ENCODE results near the gene PHEX. TPM values are rescaled to one million over a fixed set of nuclear protein-coding genes. Genes with fewer than 3 reads are reported as not detected.
A peak's percentile ranks its signal among the peaks of the same experiment; 100 is the strongest.

The PHEX gene
- total and polyA plus RNA-seq, 3 experiments from 2014 or later, result 0.36 to 20.8 (median 20.1) TPM

DNA sequence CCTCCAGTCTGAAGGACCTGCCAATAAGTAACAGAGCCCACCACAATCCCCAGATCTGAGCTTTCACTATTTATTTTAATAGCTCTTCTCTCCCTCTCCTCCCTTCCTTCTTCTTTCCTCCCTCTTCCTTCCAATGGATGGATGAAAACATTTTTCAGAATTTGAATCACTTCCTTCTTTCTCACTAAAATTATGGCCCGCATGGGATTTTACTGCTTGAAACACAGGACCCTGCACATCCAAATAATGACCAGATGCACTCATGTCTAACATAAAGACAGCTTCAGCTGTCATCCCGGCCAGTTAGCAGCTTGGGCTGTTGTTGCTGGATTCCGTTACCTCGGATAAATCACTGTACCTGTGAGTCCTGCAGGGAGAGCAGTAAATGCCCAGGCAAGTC, 5.4 kb upstream of the PHEX start:
- H3K36me3 Mint-ChIP-seq, result no peaks in the 10 kb centered on the region
- Histone ChIP-seq H3K27ac (ENCODE audit: low read depth, low read length) (no peak overlapping the region), H3K9me3 (ENCODE audit: low read length) (no peaks in the 10 kb centered on the region), H3K4me1 (ENCODE audit: insufficient read depth, low read length) (no peaks in the 10 kb centered on the region), H3K4me3 (ENCODE audit: low read length) (no peak overlapping the region), H3K27me3 (ENCODE audit: insufficient read depth, low read length, poor library complexity, severe bottlenecking) (no peaks in the 10 kb centered on the region), H3K36me3 (ENCODE audit: insufficient read depth, low read length) (no peaks in the 10 kb centered on the region)
- CTCF ChIA-PET, result no interaction called here
- DNase-seq, result no peak
- H3K27ac Mint-ChIP-seq, result no peak overlapping the region
- peaks cover 0 to 8% of the 10 kb centered on the region in 2 donors for H3K27me3 Mint-ChIP-seq
- H3K4me1 Mint-ChIP-seq, result no peaks in the 10 kb centered on the region
- H3K9me3 Mint-ChIP-seq, result peaks cover 0 to 2% (median 0%) of the 10 kb centered on the region in 5 donors
- POLR2A ChIA-PET, result no interaction called here
- no peak overlapping the region for H3K4me3 Mint-ChIP-seq

DNA sequence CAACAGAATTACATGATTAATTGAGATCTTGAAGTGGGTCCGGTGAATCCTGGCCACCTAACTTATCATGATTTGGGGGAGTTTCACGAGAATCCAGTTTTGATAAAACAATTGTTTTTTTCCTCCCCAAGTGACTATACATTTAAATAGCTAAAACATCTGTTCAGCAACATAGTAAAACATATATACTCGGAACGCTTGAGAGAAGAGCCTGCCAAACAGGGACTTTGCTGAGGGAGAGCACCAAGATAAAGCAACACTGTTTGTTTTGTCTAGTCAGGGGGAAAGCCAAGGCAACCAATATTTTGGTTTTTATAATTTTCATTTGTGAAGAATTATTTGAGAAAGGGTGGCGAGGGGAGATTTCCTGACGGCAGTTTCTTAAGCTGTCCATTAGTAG, 381 bp downstream of the PHEX start:
- Mint-ChIP-seq H3K4me3 (peak overlapping the region in 1 of 7 donors; percentile 6), H3K4me1 (no peaks in the 10 kb centered on the region)
- POLR2A ChIA-PET, result no interaction called here

GRCh38 chrX:22033818-22034217, 1.7 kb downstream of the PHEX start:
- POLR2A ChIA-PET, result no interaction called here
- Mint-ChIP-seq H3K4me3 (no peak overlapping the region), H3K36me3 (peaks cover 0 to 3% (median 0%) of the 10 kb centered on the region in 3 donors), H3K27me3 (peaks cover 2% of the 10 kb centered on the region in 2 donors), H3K4me1 (peaks cover 0 to 5% (median 4%) of the 10 kb centered on the region in 3 donors), H3K27ac (no peak overlapping the region), H3K9me3 (no peaks in the 10 kb centered on the region)
- H3K4me1 ChIP-seq (ENCODE audit: insufficient read depth, low read length), result no peaks in the 10 kb centered on the region
- H3K9me3 ChIP-seq (ENCODE audit: low read length), result no peaks in the 10 kb centered on the region
- H3K36me3 ChIP-seq (ENCODE audit: insufficient read depth, low read length), result no peaks in the 10 kb centered on the region
- no peak overlapping the region for H3K27ac ChIP-seq (ENCODE audit: low read depth, low read length)
- no peak overlapping the region for H3K4me3 ChIP-seq (ENCODE audit: low read length)
- no peak for DNase-seq
- no peaks in the 10 kb centered on the region for H3K27me3 ChIP-seq (ENCODE audit: insufficient read depth, low read length, poor library complexity, severe bottlenecking)
- CTCF ChIA-PET, result no interaction called here

More for the DNA sequence above, 381 bp downstream of the PHEX start:
- Histone ChIP-seq H3K27me3 (ENCODE audit: insufficient read depth, low read length, poor library complexity, severe bottlenecking) (no peaks in the 10 kb centered on the region), H3K4me3 (ENCODE audit: low read length) (no peak overlapping the region), H3K9me3 (ENCODE audit: low read length) (no peaks in the 10 kb centered on the region), H3K36me3 (ENCODE audit: insufficient read depth, low read length) (no peaks in the 10 kb centered on the region), H3K4me1 (ENCODE audit: insufficient read depth, low read length) (no peaks in the 10 kb centered on the region), H3K27ac (ENCODE audit: low read depth, low read length) (no peak overlapping the region)
- Mint-ChIP-seq H3K36me3 (peaks cover 0 to 3% (median 0%) of the 10 kb centered on the region in 3 donors), H3K27me3 (peaks cover 2 to 4% of the 10 kb centered on the region in 2 donors), H3K9me3 (no peaks in the 10 kb centered on the region), H3K27ac (no peak overlapping the region)
- DNase-seq, result no peak
- CTCF ChIA-PET, result no interaction called here

GRCh38 chrX:22035236-22035635, 3.1 kb downstream of the PHEX start:
- Mint-ChIP-seq H3K9me3 (no peaks in the 10 kb centered on the region), H3K27me3 (peaks cover 2 to 4% of the 10 kb centered on the region in 2 donors), H3K27ac (no peak overlapping the region), H3K36me3 (peaks cover 0 to 3% (median 0%) of the 10 kb centered on the region in 3 donors), H3K4me3 (no peak overlapping the region), H3K4me1 (peaks cover 0 to 5% (median 4%) of the 10 kb centered on the region in 3 donors)
- ChIA-PET CTCF (no interaction called here), POLR2A (no interaction called here)
- no peak for DNase-seq
- Histone ChIP-seq H3K4me1 (ENCODE audit: insufficient read depth, low read length) (no peaks in the 10 kb centered on the region), H3K27me3 (ENCODE audit: insufficient read depth, low read length, poor library complexity, severe bottlenecking) (no peaks in the 10 kb centered on the region), H3K4me3 (ENCODE audit: low read length) (no peak overlapping the region), H3K36me3 (ENCODE audit: insufficient read depth, low read length) (no peaks in the 10 kb centered on the region), H3K9me3 (ENCODE audit: low read length) (no peaks in the 10 kb centered on the region), H3K27ac (ENCODE audit: low read depth, low read length) (no peak overlapping the region)

DNA sequence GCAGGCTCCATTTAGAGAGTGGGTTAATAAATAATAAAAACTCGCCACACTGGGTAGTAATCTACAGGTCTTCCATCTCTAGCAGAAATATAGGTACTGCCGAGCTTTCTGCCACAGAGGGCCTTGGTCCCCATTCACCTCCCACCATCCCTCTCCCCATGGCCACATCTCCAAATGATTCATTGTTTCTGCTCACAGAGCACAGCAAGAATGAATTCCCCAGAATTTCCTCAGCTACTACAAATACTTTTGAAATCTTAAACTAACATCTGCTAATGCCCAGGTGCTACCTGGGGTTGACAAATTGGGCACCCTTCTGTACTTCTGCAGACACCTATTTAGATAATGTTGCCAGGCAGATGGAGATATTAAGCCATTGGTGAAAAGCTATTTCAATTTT, 5.1 kb downstream of the PHEX start:
- peaks cover 0 to 3% (median 0%) of the 10 kb centered on the region in 3 donors for H3K36me3 Mint-ChIP-seq
- peaks cover 0 to 11% (median 4%) of the 10 kb centered on the region in 3 donors for H3K4me1 Mint-ChIP-seq
- ChIA-PET POLR2A (no interaction called here), CTCF (interaction anchor here (1.9 kb wide), 1 partner anchor 52 kb away, joined by 6 read pairs; no protein-coding TSS in a partner anchor)
- DNase-seq, result no peak
- H3K27ac Mint-ChIP-seq, result peak overlapping the region in 1 of 8 donors; percentile 18
- Histone ChIP-seq H3K27me3 (ENCODE audit: insufficient read depth, low read length, poor library complexity, severe bottlenecking) (no peaks in the 10 kb centered on the region), H3K36me3 (ENCODE audit: insufficient read depth, low read length) (no peaks in the 10 kb centered on the region), H3K27ac (ENCODE audit: low read depth, low read length) (no peak overlapping the region), H3K9me3 (ENCODE audit: low read length) (no peaks in the 10 kb centered on the region), H3K4me3 (ENCODE audit: low read length) (no peak overlapping the region), H3K4me1 (ENCODE audit: insufficient read depth, low read length) (no peaks in the 10 kb centered on the region)
- no peaks in the 10 kb centered on the region for H3K9me3 Mint-ChIP-seq
- H3K27me3 Mint-ChIP-seq, result peaks cover 2 to 4% of the 10 kb centered on the region in 2 donors
- peak overlapping the region in 1 of 7 donors; percentile 60 for H3K4me3 Mint-ChIP-seq

DNA sequence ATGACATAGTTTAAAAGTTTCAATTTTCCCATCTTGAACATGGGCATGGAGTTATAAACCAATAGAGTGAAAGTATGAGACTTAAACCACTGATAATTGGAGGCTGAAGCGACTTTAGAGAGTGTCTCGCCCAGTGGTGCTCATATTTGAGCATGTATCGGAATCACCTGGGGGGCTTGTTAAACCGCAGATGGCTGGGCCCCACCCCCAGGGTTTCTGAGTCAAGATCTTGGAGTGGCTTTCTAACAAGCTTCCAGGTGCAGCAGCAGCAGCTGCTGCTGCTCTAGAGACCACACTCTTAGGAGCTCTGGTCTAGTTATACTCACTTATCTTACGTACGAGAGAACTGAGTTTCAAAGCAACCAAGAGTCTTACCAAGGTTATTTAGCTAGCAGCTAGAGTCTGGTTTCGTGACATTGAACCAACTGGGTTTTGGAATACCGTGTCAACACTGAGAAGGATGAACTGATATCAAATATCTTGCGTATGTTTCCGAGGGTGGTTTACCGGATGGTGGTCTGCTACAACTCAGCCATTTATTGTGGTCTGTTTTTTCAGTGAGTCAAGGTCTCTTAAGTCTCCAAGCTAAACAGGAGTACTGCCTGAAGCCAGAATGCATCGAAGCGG, 5.9 kb downstream of the PHEX start:
- Mint-ChIP-seq H3K9me3 (no peaks in the 10 kb centered on the region), H3K27me3 (peaks cover 2 to 4% of the 10 kb centered on the region in 2 donors), H3K27ac (no peak overlapping the region), H3K4me1 (peaks cover 0 to 11% (median 4%) of the 10 kb centered on the region in 3 donors), H3K36me3 (peaks cover 0 to 3% (median 0%) of the 10 kb centered on the region in 3 donors), H3K4me3 (peak overlapping the region in 3 of 7 donors; percentile 21 to 63 (median 37))
- ChIA-PET CTCF (interaction anchor here (1.9 kb wide), 1 partner anchor 53 kb away, joined by 6 read pairs; no protein-coding TSS in a partner anchor), POLR2A (no interaction called here)
- DNase-seq, result peak in 1 of 5 donors; percentile 1
- H3K4me3 ChIP-seq (ENCODE audit: low read length), result no peak overlapping the region
- no peaks in the 10 kb centered on the region for H3K9me3 ChIP-seq (ENCODE audit: low read length)
- no peak overlapping the region for H3K27ac ChIP-seq (ENCODE audit: low read depth, low read length)
- no peaks in the 10 kb centered on the region for H3K27me3 ChIP-seq (ENCODE audit: insufficient read depth, low read length, poor library complexity, severe bottlenecking)
- no peaks in the 10 kb centered on the region for H3K36me3 ChIP-seq (ENCODE audit: insufficient read depth, low read length)
- H3K4me1 ChIP-seq (ENCODE audit: insufficient read depth, low read length), result no peaks in the 10 kb centered on the region

DNA sequence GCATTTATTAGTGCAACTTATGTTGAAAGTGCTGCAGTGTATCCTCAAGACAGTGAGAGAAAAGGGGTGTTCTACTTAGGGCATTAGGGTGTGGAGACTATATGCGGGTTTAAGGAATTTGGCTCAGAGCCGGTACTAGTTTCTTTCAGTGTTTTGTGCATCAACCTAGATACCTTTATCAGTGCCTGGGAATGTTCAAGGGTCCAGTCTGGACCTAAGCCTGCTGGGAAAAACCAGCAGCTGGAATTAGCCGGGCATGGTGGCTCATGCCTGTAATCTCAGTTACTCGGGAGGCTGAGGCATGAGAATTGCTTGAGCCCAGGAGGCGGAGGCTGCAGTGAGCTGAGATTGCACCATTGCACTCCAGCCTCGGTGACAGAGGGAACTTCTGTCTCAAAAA, 7.4 kb downstream of the PHEX start:
- Mint-ChIP-seq H3K4me3 (peak overlapping the region in 1 of 7 donors; percentile 35), H3K27ac (no peak overlapping the region)
- CTCF ChIA-PET, result no interaction called here

GRCh38 chrX:22040184-22040583, 8.1 kb downstream of the PHEX start:
- ChIA-PET POLR2A (no interaction called here), CTCF (no interaction called here)
- peaks cover 0 to 11% (median 4%) of the 10 kb centered on the region in 3 donors for H3K4me1 Mint-ChIP-seq
- no peak for DNase-seq
- Histone ChIP-seq H3K36me3 (ENCODE audit: insufficient read depth, low read length) (no peaks in the 10 kb centered on the region), H3K4me1 (ENCODE audit: insufficient read depth, low read length) (no peaks in the 10 kb centered on the region), H3K27me3 (ENCODE audit: insufficient read depth, low read length, poor library complexity, severe bottlenecking) (no peaks in the 10 kb centered on the region), H3K4me3 (ENCODE audit: low read length) (no peak overlapping the region), H3K9me3 (ENCODE audit: low read length) (no peaks in the 10 kb centered on the region), H3K27ac (ENCODE audit: low read depth, low read length) (no peak overlapping the region)
- H3K36me3 Mint-ChIP-seq, result peaks cover 0 to 3% (median 0%) of the 10 kb centered on the region in 3 donors
- no peak overlapping the region for H3K4me3 Mint-ChIP-seq
- H3K27me3 Mint-ChIP-seq, result peaks cover 2 to 6% of the 10 kb centered on the region in 2 donors
- H3K9me3 Mint-ChIP-seq, result peaks cover 0 to 2% (median 0%) of the 10 kb centered on the region in 5 donors
- no peak overlapping the region for H3K27ac Mint-ChIP-seq

More for the DNA sequence above, 7.4 kb downstream of the PHEX start:
- Histone ChIP-seq H3K9me3 (ENCODE audit: low read length) (no peaks in the 10 kb centered on the region), H3K4me3 (ENCODE audit: low read length) (no peak overlapping the region), H3K27ac (ENCODE audit: low read depth, low read length) (no peak overlapping the region), H3K36me3 (ENCODE audit: insufficient read depth, low read length) (no peaks in the 10 kb centered on the region), H3K27me3 (ENCODE audit: insufficient read depth, low read length, poor library complexity, severe bottlenecking) (no peaks in the 10 kb centered on the region), H3K4me1 (ENCODE audit: insufficient read depth, low read length) (no peaks in the 10 kb centered on the region)
- POLR2A ChIA-PET, result no interaction called here
- peaks cover 0 to 11% (median 4%) of the 10 kb centered on the region in 3 donors for H3K4me1 Mint-ChIP-seq
- H3K36me3 Mint-ChIP-seq, result peaks cover 0 to 3% (median 0%) of the 10 kb centered on the region in 3 donors
- peaks cover 2 to 4% of the 10 kb centered on the region in 2 donors for H3K27me3 Mint-ChIP-seq
- peaks cover 0 to 2% (median 0%) of the 10 kb centered on the region in 5 donors for H3K9me3 Mint-ChIP-seq
- DNase-seq, result no peak
